SH-SY5Y (cell line): ENCODE data around the gene DYNLT2.

Experiments used
- GATA2 ChIP-seq: IDR thresholded peaks from 2 replicates; pipeline ENCODE4 v1.6.1; 2011; ENCODE audit warnings: mild to moderate bottlenecking, low read depth, low read length
- GATA3 ChIP-seq: IDR thresholded peaks from 2 replicates; pipeline ENCODE4 v1.6.1; 2011; ENCODE audit warnings: low read depth, mild to moderate bottlenecking, low read length, moderate library complexity

DNA sequence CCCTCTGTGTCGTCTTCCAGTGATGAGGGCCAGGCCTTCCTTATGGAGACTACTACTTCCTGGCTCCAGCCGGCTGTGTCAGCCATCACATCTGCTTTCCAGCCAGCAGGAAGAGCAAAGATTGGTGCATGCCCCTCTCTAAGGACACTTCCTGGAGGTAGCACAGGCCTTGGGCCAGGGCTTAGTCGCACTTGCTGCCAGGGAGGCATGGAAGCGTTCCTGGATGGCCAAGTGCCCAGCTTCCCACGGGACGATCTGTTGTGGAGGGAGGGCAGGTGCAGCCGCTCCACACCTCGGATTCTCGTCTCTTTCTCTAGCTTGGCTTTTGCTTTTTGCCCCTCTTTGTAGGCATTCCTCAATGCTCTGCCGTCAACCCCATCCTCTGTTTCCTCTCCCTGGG lies 11.9 kb upstream of the DYNLT2 start:
- TF ChIP-seq GATA2: no peak
- TF ChIP-seq GATA3: no peak
